PC-9 (cell line): ENCODE data around the gene DNAI1.

ENCODE experiments used
- CTCF ChIP-seq: fragments of 200-600 bp; sonication (generic); conservative IDR thresholded peaks from 2 replicates; pipeline ENCODE4 v1.6.1; 2017; ENCODE audit warnings: mixed run types, antibody characterized with exemption, mild to moderate bottlenecking, moderate library complexity
- EZH2 ChIP-seq: fragments of 200-600 bp; sonication (generic); IDR thresholded peaks from 2 replicates; pipeline ENCODE4 v1.8.0; 2017; ENCODE audit warnings: antibody characterized with exemption, low read depth

GRCh38 chr9:34490360-34490759 lies 31.8 kb downstream of the DNAI1 start:
- TF ChIP-seq CTCF (no peak), EZH2 (no peak)
